ENCODE results near the gene LAMTOR1. TPM values are rescaled to one million over a fixed set of nuclear protein-coding genes. Genes with fewer than 3 reads are reported as not detected.
A peak's percentile ranks its signal among the peaks of the same experiment; 100 is the strongest.

The LAMTOR1 gene
- total RNA-seq, 3 donors from 2014 or later = 87.2 to 120 (median 112) TPM

- Histone ChIP-seq H3K4me3 (no peak overlapping the region), H3K36me3 (no peaks in the 10 kb centered on the region), H3K27ac (peak overlapping the region; percentile 88 to 90), H3K4me1 (peaks cover 4 to 27% of the 10 kb centered on the region in 2 donors), H3K9me3 (no peaks in the 10 kb centered on the region), H3K27me3 (no peaks in the 10 kb centered on the region)
- intact Hi-C loops (cut with DNase I; ENCODE audit: low total_unique reads) = no loop called here
- DNase-seq (ENCODE audit: low spot score in 2 of 2) = peak; percentile 70 to 71
- peak in 1 of 3 donors; percentile 57 for TF ChIP-seq POLR2AphosphoS5 (IDR thresholded peaks at IDR 0.05)
- TF ChIP-seq CTCF (IDR thresholded peaks at IDR 0.05) = no peak
Measured at GRCh38 chr11:72069787-72070251, 33.3 kb downstream of the LAMTOR1 start.

- intact Hi-C loops (cut with DNase I; ENCODE audit: low total_unique reads) = no loop called here
- no peaks in the 10 kb centered on the region for H3K9me3 ChIP-seq
- H3K4me1 ChIP-seq = peaks cover 4 to 27% of the 10 kb centered on the region in 2 donors
- no peak for DNase-seq (ENCODE audit: low spot score in 2 of 2)
- no peak overlapping the region for H3K4me3 ChIP-seq
- H3K27me3 ChIP-seq = no peaks in the 10 kb centered on the region
- H3K27ac ChIP-seq = peak overlapping the region; percentile 88 to 90
- TF ChIP-seq CTCF (IDR thresholded peaks at IDR 0.05) (no peak), POLR2A (IDR thresholded peaks at IDR 0.05) (no peak), POLR2AphosphoS5 (IDR thresholded peaks at IDR 0.05) (no peak)
- H3K36me3 ChIP-seq = no peaks in the 10 kb centered on the region
Measured at GRCh38 chr11:72069200-72069599, 33.9 kb downstream of the LAMTOR1 start.

- intact Hi-C loops (cut with DNase I; ENCODE audit: low total_unique reads) = no loop called here
- Histone ChIP-seq H3K4me1 (peaks cover 4 to 27% of the 10 kb centered on the region in 2 donors), H3K27me3 (no peaks in the 10 kb centered on the region), H3K9me3 (no peaks in the 10 kb centered on the region), H3K27ac (peak overlapping the region; percentile 88 to 90), H3K4me3 (no peak overlapping the region), H3K36me3 (no peaks in the 10 kb centered on the region)
- no peak for DNase-seq (ENCODE audit: low spot score in 2 of 2)
- TF ChIP-seq POLR2AphosphoS5 (IDR thresholded peaks at IDR 0.05) (no peak), CTCF (IDR thresholded peaks at IDR 0.05) (no peak), POLR2A (IDR thresholded peaks at IDR 0.05) (no peak)
Measured at GRCh38 chr11:72067676-72068075, 35.4 kb downstream of the LAMTOR1 start.

GRCh38 chr11:72067266-72067665, 35.8 kb downstream of the LAMTOR1 start:
- peaks cover 4 to 27% of the 10 kb centered on the region in 2 donors for H3K4me1 ChIP-seq
- intact Hi-C loops (cut with DNase I; ENCODE audit: low total_unique reads) = no loop called here
- TF ChIP-seq CTCF (IDR thresholded peaks at IDR 0.05) = no peak
- no peak for TF ChIP-seq POLR2A (IDR thresholded peaks at IDR 0.05)
- no peak for TF ChIP-seq POLR2AphosphoS5 (IDR thresholded peaks at IDR 0.05)
- no peak for DNase-seq (ENCODE audit: low spot score in 2 of 2)
- H3K36me3 ChIP-seq = no peaks in the 10 kb centered on the region
- H3K9me3 ChIP-seq = no peaks in the 10 kb centered on the region
- peak overlapping the region; percentile 60 to 62 for H3K27ac ChIP-seq
- no peak overlapping the region for H3K4me3 ChIP-seq
- H3K27me3 ChIP-seq = no peaks in the 10 kb centered on the region

- H3K36me3 ChIP-seq = no peaks in the 10 kb centered on the region
- peak overlapping the region; percentile 60 to 62 for H3K27ac ChIP-seq
- no peaks in the 10 kb centered on the region for H3K27me3 ChIP-seq
- TF ChIP-seq CTCF (IDR thresholded peaks at IDR 0.05) (no peak), POLR2AphosphoS5 (IDR thresholded peaks at IDR 0.05) (no peak), POLR2A (IDR thresholded peaks at IDR 0.05) (no peak)
- H3K4me3 ChIP-seq = no peak overlapping the region
- H3K9me3 ChIP-seq = no peaks in the 10 kb centered on the region
- no peak for DNase-seq (ENCODE audit: low spot score in 2 of 2)
- peaks cover 4 to 24% of the 10 kb centered on the region in 2 donors for H3K4me1 ChIP-seq
- intact Hi-C loops (cut with DNase I; ENCODE audit: low total_unique reads) = no loop called here
Measured at GRCh38 chr11:72066855-72067254, 36.2 kb downstream of the LAMTOR1 start.

All from breast epithelium (tissue), 4 donors.